CD4-positive, CD25-positive, alpha-beta regulatory T cell (primary cell): Measurements from ENCODE around the gene ZNF397. TPM values are rescaled to one million over a fixed set of nuclear protein-coding genes. Genes with fewer than 3 reads are reported as not detected.

ENCODE experiments used
- ATAC-seq, 2 donors: fragments of 150-1000 bp; cut with Tn5 transposase; one replicate each; pipeline ENCODE4 v1.10.0; 2021; ENCODE audit warnings: low read depth in 2 of 2, moderate number of reproducible peaks in 2 of 2, moderate library complexity in 1 of 2
- DNase-seq, 3 donors: peaks; one replicate each; pipeline versions ENCODE4 v3.0.0 to v3.0.0-alpha.2; 2012 to 2022; ENCODE audit warnings: mixed read lengths in 1 of 3
- H3K27ac ChIP-seq: one replicate; pipeline ENCODE4 v1.7.0; 2013; ENCODE audit warnings: mild to moderate bottlenecking, low read length; ENCODE audit not compliant: insufficient read depth, poor library complexity, severe bottlenecking
- H3K27me3 ChIP-seq: one replicate; pipeline ENCODE4 v1.7.0; 2013; ENCODE audit warnings: low read length; ENCODE audit not compliant: control insufficient read depth, insufficient read depth
- H3K36me3 ChIP-seq: one replicate; pipeline ENCODE4 v1.7.0; 2013; ENCODE audit warnings: mild to moderate bottlenecking, low read length, moderate library complexity; ENCODE audit not compliant: control insufficient read depth, insufficient read depth
- H3K4me1 ChIP-seq: 2 replicates; pipeline ENCODE4 v1.7.0; 2013; ENCODE audit warnings: mild to moderate bottlenecking, low read length; ENCODE audit not compliant: insufficient read depth, control insufficient read depth, poor library complexity, severe bottlenecking
- H3K4me3 ChIP-seq: one replicate; pipeline ENCODE4 v1.7.0; 2013; ENCODE audit warnings: low read depth, mild to moderate bottlenecking, low read length, moderate library complexity
- H3K9me3 ChIP-seq, 2 experiments: 1 replicate in 1 of 2; 2 replicates in 1 of 2; pipeline ENCODE4 v1.7.0; 2013; ENCODE audit warnings: low read length in 2 of 2, mild to moderate bottlenecking in 1 of 2, moderate library complexity in 1 of 2; ENCODE audit not compliant: control insufficient read depth in 2 of 2
- H3K27ac Mint-ChIP-seq, 3 donors: one replicate each; pipeline ENCODE4 v1.8.0; 2020 to 2022; ENCODE audit warnings: mild to moderate bottlenecking in 3 of 3, mixed read lengths in 3 of 3, moderate library complexity in 2 of 3
- H3K27me3 Mint-ChIP-seq: one replicate; pipeline ENCODE4 v1.8.0; 2022; ENCODE audit warnings: mild to moderate bottlenecking, mixed read lengths
- H3K36me3 Mint-ChIP-seq: one replicate; pipeline ENCODE4 v1.8.0; 2020; ENCODE audit warnings: mixed read lengths
- H3K4me1 Mint-ChIP-seq, 4 donors: one replicate each; pipeline ENCODE4 v1.8.0; 2020 to 2022; ENCODE audit warnings: mixed read lengths in 4 of 4, mild to moderate bottlenecking in 1 of 4
- H3K4me3 Mint-ChIP-seq, 4 donors: one replicate each; pipeline ENCODE4 v1.8.0; 2020 to 2022; ENCODE audit warnings: mild to moderate bottlenecking in 4 of 4, mixed read lengths in 4 of 4, moderate library complexity in 3 of 4
- H3K9me3 Mint-ChIP-seq, 7 donors: one replicate each; pipeline ENCODE4 v1.8.0; 2020 to 2022; ENCODE audit warnings: mixed read lengths in 7 of 7, mild to moderate bottlenecking in 3 of 7, moderate library complexity in 2 of 7
- polyA plus RNA-seq, 4 donors: library from polyadenylated mRNA; unstranded; fragments of 300-500 nt; fragmentation: Illumina TruSeq; gene quantifications; one replicate each; pipeline ENCODE4 v1.2.3, GENCODE V29; 2021
- total RNA-seq: library from RNA; stranded (reverse); gene quantifications from one replicate; pipeline ENCODE4 v1.2.3, GENCODE V29; 2022

Gene ZNF397
- total and polyA plus RNA-seq, 5 donors from 2014 or later, result 6.2 to 12.9 (median 7.0) TPM

DNA sequence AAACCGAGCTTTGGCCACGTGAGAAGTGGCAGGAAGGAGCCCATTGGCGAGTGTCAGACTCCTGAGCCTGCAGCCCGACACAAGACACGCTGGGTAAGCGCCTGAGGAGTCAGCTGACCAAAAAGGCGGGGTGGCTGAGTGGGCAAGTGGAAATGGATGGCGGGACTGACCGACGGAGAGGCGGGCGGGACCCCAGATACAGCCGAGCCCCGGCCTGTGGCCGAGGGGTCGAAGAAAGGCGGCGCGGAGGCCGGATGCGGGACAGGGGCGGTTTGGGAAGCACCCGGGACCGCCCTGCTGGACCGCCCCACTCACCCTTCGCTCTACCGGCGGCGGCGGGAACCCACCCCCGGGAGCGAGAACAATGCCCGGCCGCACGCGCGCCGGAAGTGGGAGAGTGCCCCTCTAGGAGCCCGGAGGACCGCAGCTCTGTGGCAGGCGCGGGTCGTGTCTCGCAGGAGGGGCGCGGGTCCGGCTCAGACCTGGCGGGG, 26.4 kb downstream of the ZNF397 start:
- Mint-ChIP-seq H3K4me3 (peak overlapping the region; percentile 94 to 98 (median 96)), H3K9me3 (peaks cover 0 to 7% (median 1%) of the 10 kb centered on the region in 7 donors), H3K27ac (peak overlapping the region; percentile 94 to 98 (median 98)), H3K36me3 (peaks cover 11% of the 10 kb centered on the region), H3K27me3 (no peaks in the 10 kb centered on the region), H3K4me1 (peaks cover 0 to 27% (median 14%) of the 10 kb centered on the region in 4 donors)
- Histone ChIP-seq H3K27ac (peak overlapping the region; percentile 73), H3K27me3 (no peaks in the 10 kb centered on the region), H3K4me1 (no peaks in the 10 kb centered on the region), H3K4me3 (peak overlapping the region; percentile 57), H3K9me3 (no peaks in the 10 kb centered on the region), H3K36me3 (peaks cover 4% of the 10 kb centered on the region)
- peak; percentile 53 to 61 (median 60) for DNase-seq
- ATAC-seq, result peak; percentile 75 to 80

- Histone ChIP-seq H3K4me1 (no peaks in the 10 kb centered on the region), H3K9me3 (no peaks in the 10 kb centered on the region), H3K36me3 (peaks cover 3% of the 10 kb centered on the region), H3K4me3 (peak overlapping the region; percentile 57), H3K27ac (peak overlapping the region; percentile 73), H3K27me3 (no peaks in the 10 kb centered on the region)
- Mint-ChIP-seq H3K9me3 (peaks cover 0 to 7% (median 1%) of the 10 kb centered on the region in 7 donors), H3K4me1 (peaks cover 0 to 27% (median 14%) of the 10 kb centered on the region in 4 donors), H3K4me3 (peak overlapping the region; percentile 83 to 98 (median 96)), H3K36me3 (peaks cover 5% of the 10 kb centered on the region), H3K27me3 (no peaks in the 10 kb centered on the region), H3K27ac (peak overlapping the region in 2 of 3 donors; percentile 71 to 94)
- no peak for ATAC-seq
- DNase-seq, result peak in 1 of 3 donors; percentile 20
These were observed 27.0 kb downstream of the ZNF397 start for GRCh38 chr18:35267809-35268208.

DNA sequence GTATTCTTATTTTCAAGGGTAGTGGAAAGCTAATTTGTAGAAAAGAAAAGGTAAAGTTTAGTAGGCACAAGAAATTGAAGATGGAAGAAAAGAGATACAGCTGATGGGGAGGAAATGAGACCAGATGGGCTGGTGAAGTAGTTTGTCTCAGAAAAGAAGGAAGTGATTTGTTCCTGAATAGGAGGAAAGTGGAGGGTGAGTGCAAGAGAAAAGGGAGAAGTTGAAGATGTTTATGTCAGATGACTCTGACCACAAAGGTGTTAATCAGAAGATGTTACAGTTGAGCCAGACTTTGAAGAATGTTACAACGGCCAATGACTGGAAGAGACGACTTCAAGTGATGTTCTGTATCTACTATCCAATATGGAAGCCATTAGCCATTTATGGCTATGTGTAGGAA, 28.0 kb downstream of the ZNF397 start:
- H3K4me3 Mint-ChIP-seq, result peak overlapping the region in 3 of 4 donors; percentile 59 to 97 (median 94)
- H3K9me3 Mint-ChIP-seq, result peaks cover 0 to 13% (median 5%) of the 10 kb centered on the region in 7 donors
- no peak for DNase-seq
- H3K4me1 ChIP-seq, result no peaks in the 10 kb centered on the region
- H3K4me1 Mint-ChIP-seq, result peaks cover 0 to 27% (median 14%) of the 10 kb centered on the region in 4 donors
- no peaks in the 10 kb centered on the region for H3K27me3 ChIP-seq
- no peak overlapping the region for H3K4me3 ChIP-seq
- no peaks in the 10 kb centered on the region for H3K36me3 ChIP-seq
- H3K27me3 Mint-ChIP-seq, result no peaks in the 10 kb centered on the region
- peak overlapping the region in 2 of 3 donors; percentile 31 to 94 for H3K27ac Mint-ChIP-seq
- peaks cover 0 to 3% of the 10 kb centered on the region in 2 experiments for H3K9me3 ChIP-seq
- ATAC-seq, result no peak
- no peak overlapping the region for H3K27ac ChIP-seq
- H3K36me3 Mint-ChIP-seq, result no peaks in the 10 kb centered on the region

DNA sequence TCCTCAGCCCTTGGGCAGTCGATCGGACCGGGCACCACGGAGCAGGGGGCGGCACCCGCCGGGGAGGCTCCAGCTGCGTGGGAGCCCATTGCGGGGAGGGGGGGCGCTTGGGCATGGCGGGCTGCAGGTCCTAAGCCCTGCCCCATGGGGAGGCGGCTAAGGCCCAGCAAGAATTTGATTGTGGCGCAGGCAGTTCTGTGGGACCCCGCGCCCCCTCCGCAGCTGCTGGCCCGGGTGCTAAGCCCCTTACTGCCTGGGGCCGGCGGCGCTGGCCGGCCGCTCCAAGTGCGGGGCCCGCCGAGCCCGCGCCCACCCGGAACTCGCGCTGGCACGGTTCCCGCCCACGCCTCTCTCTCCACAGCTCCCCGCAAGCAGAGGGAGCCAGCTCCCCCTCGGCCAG, 30.8 kb downstream of the ZNF397 start:
- no peak overlapping the region for H3K27ac ChIP-seq
- no peaks in the 10 kb centered on the region for H3K27me3 Mint-ChIP-seq
- H3K4me3 Mint-ChIP-seq, result no peak overlapping the region
- peaks cover 0 to 13% (median 5%) of the 10 kb centered on the region in 7 donors for H3K9me3 Mint-ChIP-seq
- no peak for DNase-seq
- H3K27me3 ChIP-seq, result no peaks in the 10 kb centered on the region
- no peak for ATAC-seq
- H3K9me3 ChIP-seq, result peaks cover 0 to 3% of the 10 kb centered on the region in 2 experiments
- H3K36me3 ChIP-seq, result no peaks in the 10 kb centered on the region
- no peak overlapping the region for H3K27ac Mint-ChIP-seq
- H3K4me1 Mint-ChIP-seq, result peaks cover 6 to 22% (median 14%) of the 10 kb centered on the region in 4 donors
- no peaks in the 10 kb centered on the region for H3K36me3 Mint-ChIP-seq
- H3K4me1 ChIP-seq, result no peaks in the 10 kb centered on the region
- no peak overlapping the region for H3K4me3 ChIP-seq

GRCh38 chr18:35276267-35276666, 35.4 kb downstream of the ZNF397 start:
- peaks cover 10 to 24% (median 17%) of the 10 kb centered on the region in 4 donors for H3K4me1 Mint-ChIP-seq
- no peak overlapping the region for H3K27ac ChIP-seq
- H3K4me1 ChIP-seq, result no peaks in the 10 kb centered on the region
- no peak for ATAC-seq
- H3K27me3 Mint-ChIP-seq, result no peaks in the 10 kb centered on the region
- no peak overlapping the region for H3K27ac Mint-ChIP-seq
- peaks cover 2 to 14% (median 5%) of the 10 kb centered on the region in 7 donors for H3K9me3 Mint-ChIP-seq
- H3K4me3 Mint-ChIP-seq, result no peak overlapping the region
- peaks cover 8 to 13% of the 10 kb centered on the region in 2 experiments for H3K9me3 ChIP-seq
- no peaks in the 10 kb centered on the region for H3K36me3 Mint-ChIP-seq
- no peak for DNase-seq
- no peak overlapping the region for H3K4me3 ChIP-seq
- no peaks in the 10 kb centered on the region for H3K27me3 ChIP-seq
- no peaks in the 10 kb centered on the region for H3K36me3 ChIP-seq

DNA sequence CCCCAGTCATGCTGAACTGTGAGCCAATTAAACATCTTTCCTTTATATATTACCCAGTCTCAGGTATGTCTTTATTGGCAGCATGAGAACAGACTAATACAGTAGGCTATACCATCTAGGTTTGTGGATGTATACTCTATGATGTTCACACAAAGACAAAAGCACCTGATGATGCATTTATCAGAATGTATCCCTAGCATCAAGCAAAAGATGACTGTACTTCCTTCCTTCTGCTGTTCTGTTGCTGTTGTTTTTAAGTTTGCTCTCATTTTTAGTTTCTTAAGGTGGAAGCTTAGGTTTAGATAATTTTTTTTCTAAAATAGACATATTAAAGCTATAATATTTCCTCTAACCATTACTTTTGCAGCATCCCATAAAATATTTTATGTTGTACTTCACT, 36.8 kb downstream of the ZNF397 start:
- peaks cover 8 to 13% of the 10 kb centered on the region in 2 experiments for H3K9me3 ChIP-seq
- Mint-ChIP-seq H3K4me3 (peak overlapping the region in 2 of 4 donors; percentile 27 to 36), H3K4me1 (peaks cover 10 to 26% (median 19%) of the 10 kb centered on the region in 4 donors), H3K27me3 (no peaks in the 10 kb centered on the region), H3K9me3 (peaks cover 2 to 14% (median 7%) of the 10 kb centered on the region in 7 donors), H3K27ac (peak overlapping the region in 1 of 3 donors; percentile 66), H3K36me3 (peaks cover 10% of the 10 kb centered on the region)
- ATAC-seq, result peak; percentile 86 to 91
- H3K27me3 ChIP-seq, result no peaks in the 10 kb centered on the region
- H3K27ac ChIP-seq, result no peak overlapping the region
- peak overlapping the region; percentile 17 for H3K4me3 ChIP-seq
- no peaks in the 10 kb centered on the region for H3K36me3 ChIP-seq
- H3K4me1 ChIP-seq, result no peaks in the 10 kb centered on the region
- peak in 1 of 3 donors; percentile 11 for DNase-seq

DNA sequence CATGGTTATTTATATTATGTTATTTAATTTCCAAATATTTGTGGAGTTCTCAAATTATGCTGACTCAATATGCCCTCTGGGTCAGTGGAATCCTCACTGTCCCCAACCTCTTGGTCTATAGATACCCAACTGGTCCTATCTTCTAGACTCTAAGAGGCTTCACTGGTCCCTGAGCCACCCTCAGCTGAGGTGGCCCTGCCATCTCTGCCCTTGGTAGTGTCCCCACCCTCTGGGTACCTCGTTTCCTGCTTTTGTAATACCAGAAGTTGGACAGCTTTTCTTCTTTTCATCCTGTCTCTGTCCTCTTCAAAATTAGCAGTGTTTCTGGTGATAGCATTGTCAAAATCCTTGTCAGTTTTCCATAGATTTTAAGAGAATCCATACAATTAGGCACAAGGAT, 37.3 kb downstream of the ZNF397 start:
- Histone ChIP-seq H3K4me1 (no peaks in the 10 kb centered on the region), H3K27me3 (no peaks in the 10 kb centered on the region), H3K36me3 (no peaks in the 10 kb centered on the region), H3K27ac (no peak overlapping the region), H3K9me3 (peaks cover 8 to 13% of the 10 kb centered on the region in 2 experiments), H3K4me3 (no peak overlapping the region)
- ATAC-seq (peak; percentile 35 to 50), DNase-seq (no peak)
- Mint-ChIP-seq H3K9me3 (peaks cover under 1 to 14% (median 7%) of the 10 kb centered on the region in 7 donors), H3K27me3 (no peaks in the 10 kb centered on the region), H3K4me1 (peaks cover 10 to 25% (median 19%) of the 10 kb centered on the region in 4 donors), H3K36me3 (peaks cover 14% of the 10 kb centered on the region), H3K4me3 (peak overlapping the region in 1 of 4 donors; percentile 7), H3K27ac (no peak overlapping the region)

GRCh38 chr18:35278969-35279368, 38.1 kb downstream of the ZNF397 start:
- no peak overlapping the region for H3K4me3 ChIP-seq
- Mint-ChIP-seq H3K4me1 (peaks cover 10 to 24% (median 19%) of the 10 kb centered on the region in 4 donors), H3K27me3 (no peaks in the 10 kb centered on the region), H3K36me3 (peaks cover 14% of the 10 kb centered on the region), H3K27ac (peak overlapping the region; percentile 43 to 49 (median 46)), H3K4me3 (peak overlapping the region in 2 of 4 donors; percentile 2 to 63), H3K9me3 (peaks cover 0 to 14% (median 4%) of the 10 kb centered on the region in 7 donors)
- no peak for DNase-seq
- no peaks in the 10 kb centered on the region for H3K27me3 ChIP-seq
- H3K4me1 ChIP-seq, result no peaks in the 10 kb centered on the region
- no peak overlapping the region for H3K27ac ChIP-seq
- H3K36me3 ChIP-seq, result peaks cover 8% of the 10 kb centered on the region
- no peak for ATAC-seq
- peaks cover 8 to 10% of the 10 kb centered on the region in 2 experiments for H3K9me3 ChIP-seq
